Posterior vena cava (tissue), 2 donors: Measurements from ENCODE around the gene SFT2D3. TPM values are rescaled to one million over a fixed set of nuclear protein-coding genes. Genes with fewer than 3 reads are reported as not detected.

ENCODE experiments used
- DNase-seq: peaks from one replicate; pipeline ENCODE4 v3.0.0-alpha.2; 2020; ENCODE audit warnings: low spot score
- intact Hi-C, 2 donors: fragments of 100-400 bp; cut with DNase I; formaldehyde crosslinking; loops; one replicate each; pipeline versions ENCODE4 v1.14.1 to v1.14.2; 2022 to 2023
- total RNA-seq, 2 donors: library from RNA; stranded (reverse); fragmentation: NEBNext Ultra II Directional; extraction: Animal tissue kit (Norgen Biotek cat#: 25700); gene quantifications; one replicate each; pipeline ENCODE4 v1.2.1, GENCODE V29; 2021
- donor health status: DM: yes; HTN: yes; CAD: no.
- donor health status: DM: yes; HTN: yes; CAD: no.

Gene SFT2D3
- total RNA-seq, 2 donors from 2014 or later, result 4.3 to 4.7 TPM

DNA sequence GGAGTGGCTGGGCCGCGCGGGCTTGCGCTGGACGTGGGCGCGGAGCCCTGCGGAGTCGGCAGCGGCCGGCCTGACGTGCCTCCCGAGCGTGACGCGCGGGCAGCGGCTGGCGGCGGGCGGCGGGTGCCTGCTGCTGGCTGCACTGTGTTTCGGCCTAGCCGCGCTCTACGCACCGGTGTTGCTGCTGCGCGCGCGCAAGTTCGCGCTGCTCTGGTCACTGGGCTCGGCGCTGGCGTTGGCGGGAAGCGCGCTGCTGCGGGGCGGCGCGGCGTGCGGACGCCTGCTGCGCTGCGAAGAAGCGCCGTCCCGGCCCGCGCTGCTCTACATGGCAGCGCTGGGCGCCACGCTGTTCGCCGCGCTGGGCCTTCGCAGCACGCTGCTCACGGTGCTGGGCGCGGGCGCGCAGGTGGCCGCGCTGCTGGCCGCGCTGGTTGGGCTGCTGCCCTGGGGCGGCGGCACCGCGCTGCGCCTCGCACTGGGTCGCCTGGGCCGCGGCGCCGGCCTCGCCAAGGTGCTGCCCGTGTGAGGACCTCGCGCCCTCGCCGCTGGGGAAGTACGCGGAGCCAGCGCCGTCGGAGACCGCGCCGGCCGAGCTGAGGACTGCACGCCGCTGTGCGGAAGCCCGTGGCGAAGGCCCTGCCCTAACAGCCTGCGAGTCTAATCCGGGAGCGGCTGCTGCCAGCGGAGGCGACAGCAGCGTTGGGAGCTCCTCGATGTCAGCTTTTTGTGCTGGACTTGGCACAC is 526 bp downstream of the SFT2D3 start:
- intact Hi-C loops, result no loop called here
- peak; percentile 93 for DNase-seq

GRCh38 chr2:127702395-127703009 is 1.2 kb downstream of the SFT2D3 start:
- no peak for DNase-seq
- intact Hi-C loops, result no loop called here

- DNase-seq, result no peak
- intact Hi-C loops, result no loop called here
These were observed 2.0 kb downstream of the SFT2D3 start for GRCh38 chr2:127703282-127703681.

GRCh38 chr2:127704641-127705390 is 3.5 kb downstream of the SFT2D3 start:
- intact Hi-C loops, result no loop called here
- no peak for DNase-seq

- DNase-seq, result no peak
- intact Hi-C loops, result no loop called here
These were observed 4.2 kb downstream of the SFT2D3 start for GRCh38 chr2:127705391-127706065.

DNA sequence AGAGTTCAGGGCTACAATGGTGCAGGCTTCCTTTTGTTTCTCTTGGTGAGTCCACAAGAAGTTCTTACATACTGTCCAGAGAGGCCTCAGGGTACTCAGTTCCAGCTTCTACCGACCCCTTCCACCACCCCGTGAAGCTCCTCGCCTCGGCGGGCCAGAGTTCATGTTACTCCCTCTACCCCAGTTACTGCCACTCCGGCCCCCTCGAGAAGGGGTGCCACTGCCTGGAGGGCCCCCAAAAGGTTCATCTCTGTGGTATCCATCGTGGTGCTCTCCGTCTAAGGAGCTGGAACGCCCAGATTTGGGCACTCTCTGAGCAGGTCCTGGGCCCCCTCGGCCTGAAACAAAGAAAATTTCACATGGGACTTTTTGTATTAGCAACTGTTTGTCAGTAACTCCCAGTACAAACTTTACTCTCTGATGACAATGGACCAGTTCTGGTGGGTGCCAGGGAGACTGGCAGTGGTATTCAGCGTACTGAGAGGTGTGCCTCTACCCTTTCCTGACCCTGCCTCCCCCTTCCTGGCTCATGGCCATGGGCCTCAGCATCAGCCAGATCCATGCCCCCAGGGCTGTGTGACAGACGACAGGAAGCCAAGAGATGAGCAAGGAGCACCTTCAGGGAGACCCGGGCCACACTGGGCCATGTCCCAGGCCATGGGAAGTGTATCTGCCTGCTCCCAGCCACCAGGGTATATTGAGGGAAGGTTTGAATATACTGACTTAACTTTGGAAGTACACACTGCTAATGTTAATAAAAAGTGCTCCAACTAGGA is 5.1 kb downstream of the SFT2D3 start:
- no peak for DNase-seq
- intact Hi-C loops, result no loop called here

- intact Hi-C loops, result no loop called here
- no peak for DNase-seq
These were observed 6.8 kb downstream of the SFT2D3 start for GRCh38 chr2:127707890-127708648.

DNA sequence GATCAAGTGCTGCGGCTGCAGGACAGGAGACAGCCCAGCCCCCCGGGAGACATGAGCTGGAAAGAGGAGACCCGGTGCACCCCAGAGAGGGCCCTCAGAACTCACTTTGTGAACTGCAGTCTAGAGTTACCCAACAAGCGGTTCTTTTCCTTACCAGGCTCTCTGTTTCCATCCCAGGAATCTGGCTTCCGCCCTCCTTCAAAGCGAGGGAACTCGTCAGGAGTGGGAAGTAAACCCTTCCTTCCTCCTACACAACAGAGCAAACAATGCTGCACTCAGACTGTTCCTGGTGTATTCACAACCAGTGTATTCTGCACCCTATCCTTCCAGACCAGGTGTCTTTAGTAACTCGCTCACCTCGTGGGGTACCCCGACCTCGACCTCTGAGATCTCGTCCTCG is 8.0 kb downstream of the SFT2D3 start:
- intact Hi-C loops, result no loop called here
- DNase-seq, result no peak

- intact Hi-C loops, result no loop called here
- no peak for DNase-seq
These were observed 11.7 kb downstream of the SFT2D3 start for GRCh38 chr2:127712999-127713398.

- intact Hi-C loops, result no loop called here
These were observed 12.3 kb downstream of the SFT2D3 start for GRCh38 chr2:127713562-127713961.

GRCh38 chr2:127715778-127716449 is 14.6 kb downstream of the SFT2D3 start:
- DNase-seq, result no peak
- intact Hi-C loops, result no loop called here

More at GRCh38 chr2:127713562-127713961, 12.3 kb downstream of the SFT2D3 start:
- peak; percentile 76 for DNase-seq

DNA sequence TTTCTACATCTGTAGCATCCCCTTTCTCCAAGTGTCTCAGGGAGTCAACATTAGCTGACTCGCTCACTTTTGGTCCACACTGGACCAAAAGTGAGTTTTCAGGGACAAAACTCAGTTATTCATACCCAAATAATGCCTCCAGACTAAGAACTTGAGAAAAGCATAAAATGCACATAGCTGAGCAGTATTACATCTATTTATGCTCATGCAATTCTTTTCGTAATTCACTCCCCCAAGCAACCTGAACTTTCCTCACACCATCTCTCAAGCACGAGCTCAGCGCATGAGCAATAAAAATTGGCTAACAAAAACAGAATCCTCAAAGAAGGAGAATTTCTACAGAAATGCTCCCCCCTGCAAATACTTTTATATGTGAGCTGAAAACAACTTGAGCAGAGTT is 17.0 kb downstream of the SFT2D3 start:
- no peak for DNase-seq
- intact Hi-C loops, result no loop called here

GRCh38 chr2:127719301-127720218 is 18.3 kb downstream of the SFT2D3 start:
- intact Hi-C loops, result no loop called here
- peak; percentile 73 for DNase-seq

- intact Hi-C loops, result no loop called here
- DNase-seq, result no peak
These were observed 20.1 kb downstream of the SFT2D3 start for GRCh38 chr2:127721311-127721977.

- intact Hi-C loops, result no loop called here
These were observed 20.7 kb downstream of the SFT2D3 start for GRCh38 chr2:127721978-127722355.

GRCh38 chr2:127722807-127723206 is 21.5 kb downstream of the SFT2D3 start:
- intact Hi-C loops, result no loop called here
- DNase-seq, result no peak

More at GRCh38 chr2:127721978-127722355, 20.7 kb downstream of the SFT2D3 start:
- DNase-seq, result no peak
